ENCODE measurements around the gene NAGLU. TPM values are rescaled to one million over a fixed set of nuclear protein-coding genes. Genes with fewer than 3 reads are reported as not detected.

The NAGLU gene
- total and polyA plus RNA-seq, 2 of the 13 experiments (the other 11 are each of a cell fraction or from before 2014, with no cell fraction given), result 28.2 to 40.1 TPM

DNA sequence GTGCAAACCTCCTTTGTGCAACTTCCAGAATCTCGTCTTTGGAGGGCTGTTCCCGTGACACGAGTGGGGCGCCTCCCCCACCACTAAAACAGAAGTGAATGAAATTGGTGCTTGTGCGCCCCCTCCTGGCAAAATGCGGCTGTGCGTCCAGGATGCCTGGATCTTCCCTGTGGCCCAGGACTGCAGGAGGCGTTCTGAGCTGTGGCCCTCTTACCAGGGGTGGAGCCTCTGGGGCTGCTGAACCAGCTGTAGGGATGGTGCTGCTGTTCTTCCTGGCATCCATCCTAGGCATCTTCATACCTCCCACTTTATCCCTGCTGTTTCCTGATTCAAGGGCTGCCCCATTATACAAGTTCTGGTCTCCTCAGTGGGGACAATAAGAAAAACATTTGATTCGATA lies 18.5 kb upstream of the NAGLU start (continued):
- TF ChIP-seq ATF2 (CRISPR knock-in tag; IDR thresholded peaks at IDR 0.05) (peak; percentile 63; the same call in 1 of the 2 replicates), NR2C2 (CRISPR knock-in tag; IDR thresholded peaks at IDR 0.05; ENCODE audit: borderline replicate concordance) (no peak), MEIS1 (CRISPR knock-in tag; IDR thresholded peaks at IDR 0.05; ENCODE audit: borderline replicate concordance) (0 out of 2 replicates have a peak, but pooled peaks have one; percentile 74), TFE3 (CRISPR knock-in tag; IDR thresholded peaks at IDR 0.05) (peak; percentile 70), HMGXB3 (CRISPR knock-in tag; IDR thresholded peaks at IDR 0.05; ENCODE audit: borderline replicate concordance) (0 out of 2 replicates have a peak, but pooled peaks have one; percentile 59), NONO (IDR thresholded peaks at IDR 0.05) (no peak), NONO (CRISPR knock-in tag; conservative IDR thresholded peaks at IDR 0.05) (no peak), ZFY (CRISPR knock-in tag; IDR thresholded peaks at IDR 0.05) (peak; percentile 32; the same call in 1 of the 2 replicates), ZSCAN9 (CRISPR knock-in tag; IDR thresholded peaks at IDR 0.05; ENCODE audit: borderline replicate concordance) (peak; percentile 36; the same call in 1 of the 2 replicates), PHF5A (CRISPR knock-in tag; IDR thresholded peaks at IDR 0.05; ENCODE audit: low read depth, unreplicated experiment) (no peak), KLF11 (CRISPR knock-in tag; IDR thresholded peaks at IDR 0.05) (peak; percentile 79), ZNF766 (CRISPR knock-in tag; IDR thresholded peaks at IDR 0.05; ENCODE audit: borderline replicate concordance) (0 out of 2 replicates have a peak, but pooled peaks have one; percentile 42), DMAP1 (CRISPR knock-in tag; IDR thresholded peaks at IDR 0.05) (peak; percentile 42; the same call in 1 of the 2 replicates), PCBP2 (optimal IDR thresholded peaks at IDR 0.05; ENCODE audit: low read depth, low read length, poor library complexity, severe bottlenecking) (no peak), ZNF816 (CRISPR knock-in tag; IDR thresholded peaks at IDR 0.05; ENCODE audit: borderline replicate concordance) (no peak)
- TF ChIP-seq, protein P1, sequence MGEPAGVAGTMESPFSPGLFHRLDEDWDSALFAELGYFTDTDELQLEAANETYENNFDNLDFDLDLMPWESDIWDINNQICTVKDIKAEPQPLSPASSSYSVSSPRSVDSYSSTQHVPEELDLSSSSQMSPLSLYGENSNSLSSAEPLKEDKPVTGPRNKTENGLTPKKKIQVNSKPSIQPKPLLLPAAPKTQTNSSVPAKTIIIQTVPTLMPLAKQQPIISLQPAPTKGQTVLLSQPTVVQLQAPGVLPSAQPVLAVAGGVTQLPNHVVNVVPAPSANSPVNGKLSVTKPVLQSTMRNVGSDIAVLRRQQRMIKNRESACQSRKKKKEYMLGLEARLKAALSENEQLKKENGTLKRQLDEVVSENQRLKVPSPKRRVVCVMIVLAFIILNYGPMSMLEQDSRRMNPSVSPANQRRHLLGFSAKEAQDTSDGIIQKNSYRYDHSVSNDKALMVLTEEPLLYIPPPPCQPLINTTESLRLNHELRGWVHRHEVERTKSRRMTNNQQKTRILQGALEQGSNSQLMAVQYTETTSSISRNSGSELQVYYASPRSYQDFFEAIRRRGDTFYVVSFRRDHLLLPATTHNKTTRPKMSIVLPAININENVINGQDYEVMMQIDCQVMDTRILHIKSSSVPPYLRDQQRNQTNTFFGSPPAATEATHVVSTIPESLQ (CRISPR knock-in tag; conservative IDR thresholded peaks at IDR 0.05), result no peak
- TF ChIP-seq, protein P2, sequence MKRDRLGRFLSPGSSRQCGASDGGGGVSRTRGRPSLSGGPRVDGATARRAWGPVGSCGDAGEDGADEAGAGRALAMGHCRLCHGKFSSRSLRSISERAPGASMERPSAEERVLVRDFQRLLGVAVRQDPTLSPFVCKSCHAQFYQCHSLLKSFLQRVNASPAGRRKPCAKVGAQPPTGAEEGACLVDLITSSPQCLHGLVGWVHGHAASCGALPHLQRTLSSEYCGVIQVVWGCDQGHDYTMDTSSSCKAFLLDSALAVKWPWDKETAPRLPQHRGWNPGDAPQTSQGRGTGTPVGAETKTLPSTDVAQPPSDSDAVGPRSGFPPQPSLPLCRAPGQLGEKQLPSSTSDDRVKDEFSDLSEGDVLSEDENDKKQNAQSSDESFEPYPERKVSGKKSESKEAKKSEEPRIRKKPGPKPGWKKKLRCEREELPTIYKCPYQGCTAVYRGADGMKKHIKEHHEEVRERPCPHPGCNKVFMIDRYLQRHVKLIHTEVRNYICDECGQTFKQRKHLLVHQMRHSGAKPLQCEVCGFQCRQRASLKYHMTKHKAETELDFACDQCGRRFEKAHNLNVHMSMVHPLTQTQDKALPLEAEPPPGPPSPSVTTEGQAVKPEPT (CRISPR knock-in tag; IDR thresholded peaks at IDR 0.05; ENCODE audit: low read depth), result 0 out of 2 replicates have a peak, but pooled peaks have one; percentile 52

All from HepG2 (cell line).